SU-DHL-6 (cell line): Measurements from ENCODE around the gene DRC3.

Source experiments
- H2AFZ ChIP-seq: fragments of 200-600 bp; sonication (generic); 2 replicates; pipeline ENCODE4 v1.6.1; 2014; ENCODE audit warnings: low read depth, mild to moderate bottlenecking, moderate library complexity, mixed read lengths, antibody characterized with exemption, low read length; ENCODE audit not compliant: severe bottlenecking
- H3F3A ChIP-seq: fragments of 200-600 bp; shearing (Covaris generic); 2 replicates; pipeline ENCODE4 v1.6.0; 2016; ENCODE audit warnings: antibody characterized with exemption, mild to moderate bottlenecking; ENCODE audit not compliant: insufficient read depth
- H3K27ac ChIP-seq: fragments of 200-600 bp; sonication (generic); 2 replicates; pipeline ENCODE4 v1.5.1; 2016; ENCODE audit warnings: low read depth, mild to moderate bottlenecking, low read length, moderate library complexity, mixed read lengths
- H3K27me3 ChIP-seq: fragments of 200-600 bp; sonication (generic), shearing (Covaris generic); 2 replicates; pipeline ENCODE4 v1.6.0; 2014; ENCODE audit warnings: mild to moderate bottlenecking, low read length
- H3K36me3 ChIP-seq: fragments of 200-600 bp; sonication (generic); 2 replicates; pipeline ENCODE4 v1.6.1; 2014; ENCODE audit warnings: mild to moderate bottlenecking, low read length, mixed read lengths
- H3K4me2 ChIP-seq: fragments of 300-600, 200-600 bp; shearing (Covaris generic), sonication (generic); 2 replicates; pipeline ENCODE4 v1.6.0; 2014; ENCODE audit warnings: low read length, low read depth, mild to moderate bottlenecking; ENCODE audit not compliant: poor library complexity, severe bottlenecking
- H3K4me3 ChIP-seq: fragments of 200-600 bp; sonication (generic); 2 replicates; pipeline ENCODE4 v1.5.1; 2014; ENCODE audit warnings: antibody characterized with exemption, low read length, mild to moderate bottlenecking, mixed read lengths; ENCODE audit not compliant: insufficient read depth, poor library complexity, severe bottlenecking
- H3K79me2 ChIP-seq: fragments of 200-600 bp; sonication (generic); 2 replicates; pipeline ENCODE4 v1.6.1; 2014; ENCODE audit warnings: mild to moderate bottlenecking, low read length, moderate library complexity; ENCODE audit not compliant: insufficient read depth
- H3K9ac ChIP-seq: fragments of 200-600 bp; sonication (generic); 2 replicates; pipeline ENCODE4 v1.7.0; 2014; ENCODE audit warnings: mild to moderate bottlenecking, low read length
- H3K9me2 ChIP-seq: fragments of 200-600 bp; sonication (generic); replicated peaks from 2 replicates; pipeline ENCODE4 v1.6.1; 2014; ENCODE audit warnings: low read length; ENCODE audit not compliant: insufficient read depth
- H3K9me3 ChIP-seq: fragments of 200-600 bp; sonication (generic); 2 replicates; pipeline ENCODE4 v1.6.1; 2014; ENCODE audit warnings: low read length, mixed read lengths; ENCODE audit not compliant: insufficient read depth
- H4K20me1 ChIP-seq: fragments of 200-600 bp; sonication (generic); 2 replicates; pipeline ENCODE4 v1.6.1; 2014; ENCODE audit warnings: low read depth, mild to moderate bottlenecking, antibody characterized with exemption, low read length, moderate library complexity, mixed read lengths
- EZH2phosphoT487 ChIP-seq: fragments of 200-600 bp; sonication (generic), shearing (Covaris generic); conservative IDR thresholded peaks from 2 replicates; pipeline ENCODE4 v1.6.1; 2018; ENCODE audit warnings: mild to moderate bottlenecking, antibody characterized with exemption, low read length, moderate library complexity, mixed read lengths
- TF ChIP-seq, protein P1 (sequence below): fragments of 200-600 bp; sonication (generic); IDR thresholded peaks from one replicate; pipeline ENCODE4 v1.5.1; 2017; ENCODE audit warnings: antibody characterized with exemption, mild to moderate bottlenecking, low read length, moderate library complexity; ENCODE audit not compliant: insufficient read depth, poor library complexity, severe bottlenecking

Gene DRC3

DNA sequence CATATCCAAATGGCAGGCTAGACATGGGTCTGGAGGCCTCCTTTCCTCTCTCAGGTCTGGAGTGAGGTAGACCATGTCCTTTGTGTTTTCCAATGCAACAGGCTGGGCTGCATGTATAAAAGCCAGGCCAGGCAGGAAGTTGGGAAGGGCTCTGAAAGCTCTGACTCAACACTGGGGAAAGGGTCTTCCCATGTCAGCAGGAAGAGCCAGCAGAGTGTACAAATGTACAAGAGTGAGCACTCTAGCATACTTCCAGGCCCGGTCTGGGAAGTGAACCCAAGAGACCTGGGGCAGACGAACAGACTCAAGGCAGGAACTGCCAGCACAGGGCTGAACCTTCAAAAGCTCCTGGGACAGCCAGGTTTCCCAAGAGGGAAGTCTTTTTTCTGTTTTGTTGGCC is 59.3 kb downstream of the DRC3 start:
- no peak for TF ChIP-seq EZH2phosphoT487
- TF ChIP-seq, protein P1, sequence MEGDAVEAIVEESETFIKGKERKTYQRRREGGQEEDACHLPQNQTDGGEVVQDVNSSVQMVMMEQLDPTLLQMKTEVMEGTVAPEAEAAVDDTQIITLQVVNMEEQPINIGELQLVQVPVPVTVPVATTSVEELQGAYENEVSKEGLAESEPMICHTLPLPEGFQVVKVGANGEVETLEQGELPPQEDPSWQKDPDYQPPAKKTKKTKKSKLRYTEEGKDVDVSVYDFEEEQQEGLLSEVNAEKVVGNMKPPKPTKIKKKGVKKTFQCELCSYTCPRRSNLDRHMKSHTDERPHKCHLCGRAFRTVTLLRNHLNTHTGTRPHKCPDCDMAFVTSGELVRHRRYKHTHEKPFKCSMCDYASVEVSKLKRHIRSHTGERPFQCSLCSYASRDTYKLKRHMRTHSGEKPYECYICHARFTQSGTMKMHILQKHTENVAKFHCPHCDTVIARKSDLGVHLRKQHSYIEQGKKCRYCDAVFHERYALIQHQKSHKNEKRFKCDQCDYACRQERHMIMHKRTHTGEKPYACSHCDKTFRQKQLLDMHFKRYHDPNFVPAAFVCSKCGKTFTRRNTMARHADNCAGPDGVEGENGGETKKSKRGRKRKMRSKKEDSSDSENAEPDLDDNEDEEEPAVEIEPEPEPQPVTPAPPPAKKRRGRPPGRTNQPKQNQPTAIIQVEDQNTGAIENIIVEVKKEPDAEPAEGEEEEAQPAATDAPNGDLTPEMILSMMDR: no peak
- no peak overlapping the region for H2AFZ ChIP-seq

DNA sequence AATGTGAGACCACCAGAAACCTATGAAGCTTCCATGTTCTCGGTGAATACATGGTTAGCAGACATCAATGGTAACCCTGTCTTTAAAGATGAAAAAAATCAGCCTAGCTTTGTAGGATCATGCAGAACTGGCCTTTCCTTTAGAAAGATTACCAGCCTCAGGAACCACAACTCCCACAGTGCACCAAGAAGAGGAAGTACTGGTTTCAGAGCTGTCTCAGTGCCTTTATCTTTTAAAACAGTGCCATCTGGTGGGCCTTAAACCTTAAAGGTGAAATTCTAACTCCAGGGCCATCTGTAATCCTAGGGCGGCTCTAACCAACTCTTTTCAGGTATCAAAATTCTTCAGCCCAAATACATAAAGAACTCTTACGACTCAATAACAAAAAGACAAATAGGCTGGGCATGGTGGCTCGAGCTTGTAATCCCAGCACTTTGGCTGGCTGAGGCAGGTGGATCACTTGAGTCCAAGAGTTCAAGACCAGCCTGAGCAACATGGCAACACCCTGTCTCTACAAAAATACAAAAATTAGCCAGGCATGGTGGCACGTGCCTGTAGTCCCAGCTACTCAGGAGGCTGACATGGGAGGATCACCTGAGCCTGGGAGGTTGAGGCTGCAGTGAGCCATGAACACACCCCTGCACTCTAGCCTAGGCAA is 60.9 kb downstream of the DRC3 start:
- no peak overlapping the region for H3K27ac ChIP-seq
- H3K4me2 ChIP-seq: no peak overlapping the region
- H2AFZ ChIP-seq: no peak overlapping the region
- no peaks in the 10 kb centered on the region for H4K20me1 ChIP-seq
- H3K36me3 ChIP-seq: no peaks in the 10 kb centered on the region
- H3F3A ChIP-seq: peaks cover 15% of the 10 kb centered on the region; the same call in 1 of the 2 replicates
- H3K9ac ChIP-seq: no peak overlapping the region
- TF ChIP-seq EZH2phosphoT487: no peak
- TF ChIP-seq, protein P1: peak; percentile 63
- H3K9me3 ChIP-seq: no peaks in the 10 kb centered on the region
- no peaks in the 10 kb centered on the region for H3K27me3 ChIP-seq
- no peaks in the 10 kb centered on the region for H3K9me2 ChIP-seq
- no peak overlapping the region for H3K4me3 ChIP-seq
- H3K79me2 ChIP-seq: peaks cover 67% of the 10 kb centered on the region

More for the DNA sequence above, 59.3 kb downstream of the DRC3 start:
- Histone ChIP-seq H4K20me1 (no peaks in the 10 kb centered on the region), H3K9me3 (no peaks in the 10 kb centered on the region), H3K79me2 (peaks cover 53% of the 10 kb centered on the region), H3F3A (peaks cover 7% of the 10 kb centered on the region; the same call in 1 of the 2 replicates), H3K4me3 (no peak overlapping the region), H3K9me2 (no peaks in the 10 kb centered on the region), H3K9ac (no peak overlapping the region), H3K27ac (no peak overlapping the region), H3K4me2 (no peak overlapping the region), H3K27me3 (no peaks in the 10 kb centered on the region), H3K36me3 (no peaks in the 10 kb centered on the region)

DNA sequence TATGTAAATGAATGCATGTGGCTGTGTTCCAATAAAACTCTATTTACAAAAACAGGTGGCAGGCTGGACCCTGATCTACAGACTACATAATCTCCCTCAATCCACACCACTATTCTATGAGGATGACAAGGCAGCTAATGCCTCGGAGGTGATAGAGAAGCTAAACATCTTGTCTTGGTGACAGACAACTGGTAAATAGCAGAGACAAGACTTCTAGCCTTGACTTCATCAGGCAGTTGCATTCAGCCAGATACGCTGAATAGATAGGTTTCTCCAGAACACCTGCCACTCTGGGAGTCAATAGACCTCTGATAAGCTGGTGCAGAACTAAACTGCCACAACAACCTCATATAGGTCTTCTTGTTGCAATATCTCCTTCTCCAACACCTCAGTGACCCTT is 63.0 kb downstream of the DRC3 start:
- no peaks in the 10 kb centered on the region for H4K20me1 ChIP-seq
- no peak overlapping the region for H3K4me2 ChIP-seq
- no peaks in the 10 kb centered on the region for H3K9me3 ChIP-seq
- H3K27me3 ChIP-seq: no peaks in the 10 kb centered on the region
- no peak overlapping the region for H3K9ac ChIP-seq
- no peak overlapping the region for H2AFZ ChIP-seq
- H3K4me3 ChIP-seq: no peak overlapping the region
- H3K79me2 ChIP-seq: peaks cover 71% of the 10 kb centered on the region
- no peak overlapping the region for H3K27ac ChIP-seq
- no peak for TF ChIP-seq EZH2phosphoT487
- TF ChIP-seq, protein P1: no peak
- H3K9me2 ChIP-seq: no peaks in the 10 kb centered on the region
- no peaks in the 10 kb centered on the region for H3K36me3 ChIP-seq
- H3F3A ChIP-seq: peaks cover 15% of the 10 kb centered on the region; the same call in 1 of the 2 replicates
